ENCODE results near the gene ATP8B4.

Gene ATP8B4

GRCh38 chr15:50057905-50058639 is 61.0 kb downstream of the ATP8B4 start:
- H3K27ac ChIP-seq (ENCODE audit: low read depth, low read length): no peak overlapping the region
- no peaks in the 10 kb centered on the region for H3K9me2 ChIP-seq (replicated peaks; ENCODE audit: insufficient read depth, low read length)
- TF ChIP-seq CTCF (IDR thresholded peaks at IDR 0.05; ENCODE audit: insufficient read depth, low read length, poor library complexity, severe bottlenecking) (no peak), EZH2phosphoT487 (conservative IDR thresholded peaks at IDR 0.05; ENCODE audit: low read length) (no peak)
- no peak overlapping the region for H3K4me2 ChIP-seq (ENCODE audit: low read depth, low read length, poor library complexity, severe bottlenecking)
- H3K36me3 ChIP-seq (ENCODE audit: low read length): no peaks in the 10 kb centered on the region
- H3K4me3 ChIP-seq (ENCODE audit: insufficient read depth, low read length, poor library complexity, severe bottlenecking): no peak overlapping the region
- no peaks in the 10 kb centered on the region for H4K20me1 ChIP-seq (ENCODE audit: low read depth, low read length)
- no peaks in the 10 kb centered on the region for H3F3A ChIP-seq (ENCODE audit: insufficient read depth)
- no peaks in the 10 kb centered on the region for H3K27me3 ChIP-seq (ENCODE audit: low read length)
- H3K9ac ChIP-seq (ENCODE audit: low read length): no peak overlapping the region
- H3K9me3 ChIP-seq (ENCODE audit: insufficient read depth, low read length): no peaks in the 10 kb centered on the region
- no peak overlapping the region for H2AFZ ChIP-seq (ENCODE audit: low read depth, low read length, severe bottlenecking)
- H3K79me2 ChIP-seq (ENCODE audit: insufficient read depth, low read length): no peaks in the 10 kb centered on the region

- H3K9me2 ChIP-seq (replicated peaks; ENCODE audit: insufficient read depth, low read length): no peaks in the 10 kb centered on the region
- no peak for TF ChIP-seq CTCF (IDR thresholded peaks at IDR 0.05; ENCODE audit: insufficient read depth, low read length, poor library complexity, severe bottlenecking)
- no peak for TF ChIP-seq EZH2phosphoT487 (conservative IDR thresholded peaks at IDR 0.05; ENCODE audit: low read length)
- no peak overlapping the region for H3K27ac ChIP-seq (ENCODE audit: low read depth, low read length)
- H2AFZ ChIP-seq (ENCODE audit: low read depth, low read length, severe bottlenecking): no peak overlapping the region
- no peak overlapping the region for H3K4me3 ChIP-seq (ENCODE audit: insufficient read depth, low read length, poor library complexity, severe bottlenecking)
- no peaks in the 10 kb centered on the region for H3K9me3 ChIP-seq (ENCODE audit: insufficient read depth, low read length)
- no peaks in the 10 kb centered on the region for H3K79me2 ChIP-seq (ENCODE audit: insufficient read depth, low read length)
- no peak overlapping the region for H3K4me2 ChIP-seq (ENCODE audit: low read depth, low read length, poor library complexity, severe bottlenecking)
- no peaks in the 10 kb centered on the region for H4K20me1 ChIP-seq (ENCODE audit: low read depth, low read length)
- no peaks in the 10 kb centered on the region for H3F3A ChIP-seq (ENCODE audit: insufficient read depth)
- no peaks in the 10 kb centered on the region for H3K27me3 ChIP-seq (ENCODE audit: low read length)
- H3K9ac ChIP-seq (ENCODE audit: low read length): no peak overlapping the region
- no peaks in the 10 kb centered on the region for H3K36me3 ChIP-seq (ENCODE audit: low read length)
Observed at GRCh38 chr15:50057196-50057595, 61.8 kb downstream of the ATP8B4 start.

GRCh38 chr15:50055750-50056157 is 63.3 kb downstream of the ATP8B4 start:
- no peaks in the 10 kb centered on the region for H3K79me2 ChIP-seq (ENCODE audit: insufficient read depth, low read length)
- H3K9me3 ChIP-seq (ENCODE audit: insufficient read depth, low read length): no peaks in the 10 kb centered on the region
- H3K36me3 ChIP-seq (ENCODE audit: low read length): no peaks in the 10 kb centered on the region
- H2AFZ ChIP-seq (ENCODE audit: low read depth, low read length, severe bottlenecking): no peak overlapping the region
- H3K4me3 ChIP-seq (ENCODE audit: insufficient read depth, low read length, poor library complexity, severe bottlenecking): no peak overlapping the region
- H4K20me1 ChIP-seq (ENCODE audit: low read depth, low read length): no peaks in the 10 kb centered on the region
- no peak for TF ChIP-seq CTCF (IDR thresholded peaks at IDR 0.05; ENCODE audit: insufficient read depth, low read length, poor library complexity, severe bottlenecking)
- no peak for TF ChIP-seq EZH2phosphoT487 (conservative IDR thresholded peaks at IDR 0.05; ENCODE audit: low read length)
- H3K9ac ChIP-seq (ENCODE audit: low read length): no peak overlapping the region
- H3K4me2 ChIP-seq (ENCODE audit: low read depth, low read length, poor library complexity, severe bottlenecking): no peak overlapping the region
- H3F3A ChIP-seq (ENCODE audit: insufficient read depth): no peaks in the 10 kb centered on the region
- H3K27ac ChIP-seq (ENCODE audit: low read depth, low read length): no peak overlapping the region
- H3K27me3 ChIP-seq (ENCODE audit: low read length): no peaks in the 10 kb centered on the region
- no peaks in the 10 kb centered on the region for H3K9me2 ChIP-seq (replicated peaks; ENCODE audit: insufficient read depth, low read length)

Data from SU-DHL-6 (cell line).